ENCODE measurements around the gene CD19.

- TF ChIP-seq POLR2A (IDR thresholded peaks at IDR 0.05; ENCODE audit: low read depth, low read length): no peak
- TF ChIP-seq SMC3 (IDR thresholded peaks at IDR 0.05; ENCODE audit: borderline replicate concordance, low read length): no peak
- TF ChIP-seq EP300 (IDR thresholded peaks at IDR 0.05; ENCODE audit: borderline replicate concordance in 1 of 2, control insufficient read depth in 1 of 2, low read depth in 2 of 2, low read length in 2 of 2): no peak
- no peak for TF ChIP-seq CREB1 (IDR thresholded peaks at IDR 0.05; ENCODE audit: low read depth)
- TF ChIP-seq CTCF (IDR thresholded peaks at IDR 0.05 in 2 of 3, conservative IDR thresholded peaks at IDR 0.05 in 1 of 3; ENCODE audit: control insufficient read depth in 2 of 3, extremely low read depth in 1 of 3, insufficient read depth in 1 of 3, low read depth in 3 of 3, low read length in 3 of 3): no peak
- TF ChIP-seq EZH2 (IDR thresholded peaks at IDR 0.05; ENCODE audit: borderline replicate concordance, control insufficient read depth, low read depth, low read length): no peak
Observed at GRCh38 chr16:28984091-28984490, 52.3 kb downstream of the CD19 start.

All from GM12878 (cell line).